Measurements from ENCODE around the gene ATG4B.

Gene ATG4B

DNA sequence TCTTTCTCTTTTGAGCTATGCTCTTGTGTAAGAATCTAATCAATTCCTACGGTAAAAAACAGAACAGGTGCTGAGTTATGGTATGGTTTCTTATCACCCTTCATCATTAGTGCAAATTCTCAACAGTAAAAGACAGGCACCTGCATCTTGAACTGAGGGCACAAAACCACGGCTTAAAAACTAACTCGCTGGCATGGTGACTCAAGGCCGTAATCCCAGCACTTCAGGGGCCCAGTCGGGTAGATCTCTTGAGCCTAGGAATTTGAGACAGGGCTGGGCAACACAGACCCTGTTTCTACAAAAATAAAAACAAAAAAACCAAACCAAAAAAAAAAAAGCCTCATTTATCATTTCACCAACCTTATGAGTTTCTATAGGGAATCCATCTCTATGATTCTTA, 33.8 kb upstream of the ATG4B start:
- no peak for DNase-seq
- Histone ChIP-seq H3K27ac (no peak overlapping the region), H3K4me3 (ENCODE audit: low read depth, low read length) (no peak overlapping the region), H3K27me3 (ENCODE audit: insufficient read depth, low read depth, severe bottlenecking) (no peaks in the 10 kb centered on the region), H3K9me3 (ENCODE audit: severe bottlenecking) (no peaks in the 10 kb centered on the region), H3K36me3 (peaks cover 50% of the 10 kb centered on the region)
- TF ChIP-seq, protein P1, sequence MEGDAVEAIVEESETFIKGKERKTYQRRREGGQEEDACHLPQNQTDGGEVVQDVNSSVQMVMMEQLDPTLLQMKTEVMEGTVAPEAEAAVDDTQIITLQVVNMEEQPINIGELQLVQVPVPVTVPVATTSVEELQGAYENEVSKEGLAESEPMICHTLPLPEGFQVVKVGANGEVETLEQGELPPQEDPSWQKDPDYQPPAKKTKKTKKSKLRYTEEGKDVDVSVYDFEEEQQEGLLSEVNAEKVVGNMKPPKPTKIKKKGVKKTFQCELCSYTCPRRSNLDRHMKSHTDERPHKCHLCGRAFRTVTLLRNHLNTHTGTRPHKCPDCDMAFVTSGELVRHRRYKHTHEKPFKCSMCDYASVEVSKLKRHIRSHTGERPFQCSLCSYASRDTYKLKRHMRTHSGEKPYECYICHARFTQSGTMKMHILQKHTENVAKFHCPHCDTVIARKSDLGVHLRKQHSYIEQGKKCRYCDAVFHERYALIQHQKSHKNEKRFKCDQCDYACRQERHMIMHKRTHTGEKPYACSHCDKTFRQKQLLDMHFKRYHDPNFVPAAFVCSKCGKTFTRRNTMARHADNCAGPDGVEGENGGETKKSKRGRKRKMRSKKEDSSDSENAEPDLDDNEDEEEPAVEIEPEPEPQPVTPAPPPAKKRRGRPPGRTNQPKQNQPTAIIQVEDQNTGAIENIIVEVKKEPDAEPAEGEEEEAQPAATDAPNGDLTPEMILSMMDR (IDR thresholded peaks at IDR 0.05; ENCODE audit: low read depth, low read length) = no peak

DNA sequence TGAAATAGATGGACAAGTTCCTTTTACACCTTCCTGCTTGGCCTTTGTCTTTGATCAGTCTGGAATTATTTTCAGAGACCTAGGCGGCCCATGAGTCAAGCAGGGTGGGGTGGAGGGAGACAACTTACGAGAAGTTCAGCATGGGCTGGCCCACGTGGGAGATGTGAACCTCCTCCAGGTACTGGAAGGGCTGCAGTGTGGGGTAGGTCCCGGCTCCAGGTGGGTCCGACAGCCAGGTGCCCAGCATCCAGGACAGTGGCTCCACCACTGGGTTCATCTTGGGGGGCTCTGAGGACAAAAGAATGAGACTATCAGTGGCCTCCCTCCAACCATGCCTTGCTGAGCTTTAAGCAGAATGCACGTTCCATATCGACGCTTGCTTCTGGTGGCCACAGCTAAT, 31.3 kb upstream of the ATG4B start:
- TF ChIP-seq, protein P1 (IDR thresholded peaks at IDR 0.05; ENCODE audit: low read depth, low read length) = no peak

DNA sequence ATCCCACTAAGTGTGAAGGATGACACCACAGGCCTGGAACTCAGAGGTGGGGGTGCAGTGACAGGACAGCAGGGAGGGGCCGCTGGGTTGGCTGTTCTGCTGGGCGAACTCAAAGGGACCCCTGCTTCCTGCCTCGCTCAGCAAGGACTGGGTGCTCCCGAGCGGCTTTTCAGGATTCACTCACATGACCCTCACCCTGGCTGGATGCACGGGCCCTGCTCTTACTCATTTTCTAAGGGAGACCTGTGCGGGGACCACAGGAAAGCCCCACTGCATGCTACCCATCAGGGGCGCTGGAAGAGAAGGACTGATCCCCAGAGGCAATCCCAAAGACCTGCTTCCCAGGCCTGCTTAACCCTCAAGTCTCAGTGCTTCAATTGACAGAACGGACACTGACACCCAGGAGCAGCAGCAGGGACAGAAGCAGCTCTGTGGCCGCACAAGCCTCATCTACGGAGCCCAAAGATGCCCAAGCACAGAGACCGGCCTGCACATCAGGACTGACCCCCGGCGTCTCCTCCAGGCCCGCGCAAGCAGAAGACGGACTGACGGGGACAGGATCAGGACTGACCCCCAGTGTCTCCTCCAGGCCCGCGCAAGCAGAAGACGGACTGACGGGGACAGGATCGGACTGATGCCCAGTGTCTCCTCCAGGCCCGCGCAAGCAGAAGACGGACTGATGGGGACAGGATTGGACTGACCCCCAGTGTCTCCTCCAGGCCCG, 30.2 kb upstream of the ATG4B start:
- Histone ChIP-seq H3K27ac (no peak overlapping the region), H3K36me3 (peaks cover 34% of the 10 kb centered on the region), H3K4me3 (ENCODE audit: low read depth, low read length) (no peak overlapping the region), H3K9me3 (ENCODE audit: severe bottlenecking) (no peaks in the 10 kb centered on the region), H3K27me3 (ENCODE audit: insufficient read depth, low read depth, severe bottlenecking) (no peaks in the 10 kb centered on the region)
- DNase-seq = no peak
- TF ChIP-seq, protein P1 (IDR thresholded peaks at IDR 0.05; ENCODE audit: low read depth, low read length) = no peak

More for the DNA sequence above, 31.3 kb upstream of the ATG4B start:
- no peak overlapping the region for H3K27ac ChIP-seq
- H3K36me3 ChIP-seq = peaks cover 40% of the 10 kb centered on the region
- DNase-seq = no peak
- H3K4me3 ChIP-seq (ENCODE audit: low read depth, low read length) = no peak overlapping the region
- no peaks in the 10 kb centered on the region for H3K9me3 ChIP-seq (ENCODE audit: severe bottlenecking)
- H3K27me3 ChIP-seq (ENCODE audit: insufficient read depth, low read depth, severe bottlenecking) = no peaks in the 10 kb centered on the region

DNA sequence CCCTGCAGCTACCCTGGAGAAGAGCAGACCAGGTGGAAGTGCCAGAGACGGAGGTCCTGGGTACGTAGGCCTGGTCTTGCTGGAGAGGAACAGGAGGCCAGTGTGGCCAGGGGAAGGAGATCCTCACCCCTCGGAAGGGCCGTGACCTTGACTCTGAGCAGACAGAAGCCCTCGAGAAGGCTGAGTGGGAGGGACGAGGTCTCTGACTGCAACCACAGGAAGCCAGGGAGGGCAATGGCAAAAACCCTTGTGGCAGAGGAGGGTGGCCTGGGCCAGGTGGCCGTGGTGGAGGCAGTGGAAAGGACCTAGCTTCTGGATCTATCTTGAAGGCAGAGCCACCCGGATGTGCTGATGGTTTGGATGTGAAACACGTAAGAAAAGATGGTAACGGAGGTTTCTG, 28.6 kb upstream of the ATG4B start:
- TF ChIP-seq, protein P1 (IDR thresholded peaks at IDR 0.05; ENCODE audit: low read depth, low read length) = no peak

DNA sequence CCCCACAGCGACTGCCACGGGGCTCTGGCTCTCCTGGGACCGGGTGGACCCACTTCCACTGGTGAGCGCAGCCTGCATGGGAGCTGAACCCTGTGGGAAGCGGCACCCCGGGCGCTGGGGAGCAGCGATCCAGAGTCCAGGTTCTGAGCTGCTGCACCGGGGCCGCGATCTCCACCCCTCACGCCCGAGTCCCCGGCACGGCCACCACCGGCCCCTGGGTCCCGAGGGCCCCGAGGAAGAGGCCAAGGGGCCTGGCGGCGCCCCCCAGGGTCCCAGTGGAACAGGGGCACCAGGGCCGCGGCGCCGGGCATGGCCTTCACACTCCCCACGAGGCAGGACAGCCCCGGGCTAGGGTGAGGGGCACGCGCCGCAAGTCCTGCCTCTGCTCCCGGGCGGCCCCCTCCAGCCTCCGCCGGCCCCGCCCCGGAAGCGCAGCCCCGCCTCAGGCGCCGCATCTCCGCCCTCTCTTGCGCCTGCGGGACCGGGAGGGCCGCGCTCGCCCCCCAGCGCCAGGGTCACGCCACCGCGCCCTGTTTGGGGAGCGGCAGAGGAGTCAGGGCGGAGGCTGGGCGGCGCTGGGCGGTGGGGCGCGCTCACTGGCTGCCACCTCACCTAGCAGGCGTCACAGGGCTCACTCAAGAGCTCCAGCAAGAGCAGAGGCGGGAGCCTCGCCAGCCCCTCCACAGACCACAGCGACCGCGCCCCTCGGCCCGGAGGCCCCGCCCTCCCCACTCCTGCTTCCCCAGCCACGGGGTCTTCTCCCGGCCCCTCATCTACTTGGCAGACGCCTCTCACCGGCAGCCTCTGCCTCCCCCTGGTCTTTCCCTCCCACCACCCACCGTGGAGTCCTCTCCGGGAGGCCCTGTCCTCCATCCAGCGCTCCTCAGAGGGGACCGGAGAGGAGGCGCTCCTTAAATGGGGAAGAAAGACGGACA, 27.4 kb upstream of the ATG4B start:
- no peak overlapping the region for H3K27ac ChIP-seq
- no peaks in the 10 kb centered on the region for H3K27me3 ChIP-seq (ENCODE audit: insufficient read depth, low read depth, severe bottlenecking)
- no peak for DNase-seq
- H3K9me3 ChIP-seq (ENCODE audit: severe bottlenecking) = no peaks in the 10 kb centered on the region
- H3K36me3 ChIP-seq = peaks cover 17% of the 10 kb centered on the region
- TF ChIP-seq, protein P1 (IDR thresholded peaks at IDR 0.05; ENCODE audit: low read depth, low read length) = no peak
- H3K4me3 ChIP-seq (ENCODE audit: low read depth, low read length) = no peak overlapping the region

More for the DNA sequence above, 28.6 kb upstream of the ATG4B start:
- no peaks in the 10 kb centered on the region for H3K9me3 ChIP-seq (ENCODE audit: severe bottlenecking)
- no peak overlapping the region for H3K4me3 ChIP-seq (ENCODE audit: low read depth, low read length)
- no peak for DNase-seq
- H3K27me3 ChIP-seq (ENCODE audit: insufficient read depth, low read depth, severe bottlenecking) = no peaks in the 10 kb centered on the region
- peaks cover 26% of the 10 kb centered on the region for H3K36me3 ChIP-seq
- H3K27ac ChIP-seq = no peak overlapping the region

Measured in WERI-Rb-1 (cell line).